IPS-18c (cell line): ENCODE measurements around the gene OPN5.

ENCODE experiments used
- H3K4me3 ChIP-seq: 2 replicates; pipeline ENCODE4 v1.7.0; 2013; ENCODE audit warnings: low read depth, mild to moderate bottlenecking, low read length, moderate library complexity; ENCODE audit not compliant: insufficient read depth
- H3K9me3 ChIP-seq: one replicate; pipeline ENCODE4 v1.6.1; 2013; ENCODE audit warnings: mild to moderate bottlenecking, low read length, moderate library complexity; ENCODE audit not compliant: control insufficient read depth, insufficient read depth

Gene OPN5

GRCh38 chr6:47780510-47781356 lies 1.1 kb upstream of the OPN5 start:
- Histone ChIP-seq H3K4me3 (no peak overlapping the region), H3K9me3 (no peaks in the 10 kb centered on the region)

DNA sequence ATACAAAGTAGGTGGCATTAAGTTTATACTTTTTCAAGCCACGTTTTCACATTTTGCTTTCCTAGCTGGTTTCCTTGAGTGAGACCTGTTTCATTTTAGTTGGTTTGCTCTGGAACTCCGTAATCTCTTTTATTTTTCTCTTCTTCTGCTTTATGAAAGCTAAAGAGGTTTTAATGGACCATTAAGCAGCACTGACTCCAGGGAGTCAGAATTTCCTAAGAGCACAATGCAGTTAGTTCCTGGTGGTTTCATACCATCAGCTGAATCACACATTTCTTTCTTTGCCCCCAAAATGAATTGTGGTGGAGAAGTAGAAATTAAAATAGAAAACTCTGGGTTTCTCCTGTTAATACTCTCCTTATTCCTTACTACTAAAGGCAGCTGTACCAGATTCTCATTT lies 3.4 kb downstream of the OPN5 start:
- no peaks in the 10 kb centered on the region for H3K9me3 ChIP-seq
- no peak overlapping the region for H3K4me3 ChIP-seq

GRCh38 chr6:47787620-47788497 lies 6.0 kb downstream of the OPN5 start:
- Histone ChIP-seq H3K4me3 (no peak overlapping the region), H3K9me3 (no peaks in the 10 kb centered on the region)

- Histone ChIP-seq H3K4me3 (no peak overlapping the region), H3K9me3 (no peaks in the 10 kb centered on the region)
Measured at GRCh38 chr6:47788498-47788884, 6.7 kb downstream of the OPN5 start.

DNA sequence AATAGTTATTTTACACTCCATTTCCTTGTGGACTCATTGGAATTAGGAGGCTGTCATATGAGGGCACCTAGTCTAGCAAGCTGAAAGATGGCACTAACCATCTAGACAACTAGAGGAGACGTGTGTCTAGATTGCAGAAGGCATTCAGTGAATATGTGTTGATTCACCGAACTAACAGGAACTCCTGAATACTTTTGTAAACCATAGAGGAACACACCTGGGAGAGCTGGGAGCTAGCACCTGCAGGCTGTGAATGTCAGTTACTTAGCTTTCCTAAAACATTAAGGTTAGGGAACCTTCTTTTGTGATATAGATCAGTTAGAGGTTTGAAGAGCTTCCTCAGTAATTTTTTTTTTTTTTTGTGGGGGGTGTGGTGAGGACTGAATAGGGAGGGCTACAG lies 7.7 kb downstream of the OPN5 start:
- no peaks in the 10 kb centered on the region for H3K9me3 ChIP-seq

DNA sequence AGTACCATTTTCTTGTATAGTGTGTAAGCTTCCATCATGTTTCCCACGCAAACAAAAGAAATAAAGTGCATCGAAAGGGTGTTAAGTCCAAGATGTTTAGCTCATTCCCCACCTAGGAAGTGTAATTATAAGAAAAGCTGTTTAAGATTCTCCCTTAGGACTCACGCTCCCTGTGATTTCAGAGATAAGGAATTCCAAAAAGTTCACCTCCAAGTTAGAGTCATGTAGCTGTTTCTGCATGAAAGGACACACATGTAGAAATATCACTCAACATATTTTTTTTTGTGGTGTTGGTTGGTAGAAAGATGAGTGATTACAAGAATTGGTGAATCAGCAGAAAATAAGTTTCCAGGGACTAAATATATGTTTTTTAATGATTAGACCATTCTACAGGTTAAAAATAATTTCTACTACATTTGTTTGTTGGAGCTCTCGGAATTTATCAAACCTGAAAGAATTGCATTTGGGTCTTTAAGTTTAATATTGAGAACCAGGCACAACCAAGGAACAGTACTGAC lies 10.4 kb downstream of the OPN5 start:
- Histone ChIP-seq H3K9me3 (no peaks in the 10 kb centered on the region), H3K4me3 (no peak overlapping the region)

More for the DNA sequence above, 7.7 kb downstream of the OPN5 start:
- no peak overlapping the region for H3K4me3 ChIP-seq

- Histone ChIP-seq H3K9me3 (no peaks in the 10 kb centered on the region), H3K4me3 (no peak overlapping the region)
Measured at GRCh38 chr6:47794577-47795135, 12.8 kb downstream of the OPN5 start.

- no peak overlapping the region for H3K4me3 ChIP-seq
- no peaks in the 10 kb centered on the region for H3K9me3 ChIP-seq
Measured at GRCh38 chr6:47801984-47802383, 20.2 kb downstream of the OPN5 start.

DNA sequence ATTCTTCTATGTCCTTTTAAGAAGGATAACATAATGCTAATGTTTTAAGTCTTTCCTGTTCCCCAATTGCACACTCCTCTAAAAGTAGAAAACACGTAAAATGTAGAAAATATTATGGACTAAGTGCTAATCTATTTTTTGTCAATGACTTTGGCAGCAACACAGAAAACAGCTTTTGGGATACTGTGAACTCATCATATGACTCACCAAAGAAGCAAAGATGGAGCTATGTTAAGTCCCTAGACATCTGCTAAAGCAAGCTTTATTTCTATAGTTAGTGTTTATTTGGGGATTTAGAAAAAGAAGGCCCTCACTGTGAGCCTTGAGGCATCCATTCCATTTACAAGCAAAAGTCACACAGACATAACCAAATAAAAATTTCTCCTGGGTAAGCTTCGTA lies 23.0 kb downstream of the OPN5 start:
- Histone ChIP-seq H3K4me3 (no peak overlapping the region), H3K9me3 (no peaks in the 10 kb centered on the region)

- no peaks in the 10 kb centered on the region for H3K9me3 ChIP-seq
- no peak overlapping the region for H3K4me3 ChIP-seq
Measured at GRCh38 chr6:47809873-47810272, 28.0 kb downstream of the OPN5 start.

DNA sequence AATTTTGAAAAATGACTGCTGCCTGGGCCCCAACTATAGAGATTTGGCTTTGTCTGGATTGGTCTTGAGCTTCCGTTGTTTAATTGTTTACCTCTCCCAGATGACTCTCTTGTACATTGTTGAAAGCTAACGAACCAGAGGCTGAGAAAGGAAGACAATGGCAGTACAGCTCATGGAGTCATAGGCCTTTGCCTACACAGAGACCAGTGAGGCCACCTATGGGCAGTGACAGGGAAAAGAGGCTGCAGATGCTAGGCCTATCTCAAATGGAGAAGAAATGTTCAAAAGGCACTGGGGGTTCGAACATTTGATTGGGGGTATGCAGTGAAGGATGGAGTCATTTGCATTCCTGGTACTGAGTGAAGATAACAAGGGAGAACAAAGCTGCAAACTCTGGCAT lies 29.1 kb downstream of the OPN5 start:
- Histone ChIP-seq H3K9me3 (no peaks in the 10 kb centered on the region), H3K4me3 (no peak overlapping the region)

- Histone ChIP-seq H3K9me3 (no peaks in the 10 kb centered on the region), H3K4me3 (no peak overlapping the region)
Measured at GRCh38 chr6:47811443-47811842, 29.6 kb downstream of the OPN5 start.

GRCh38 chr6:47817749-47818148 lies 35.9 kb downstream of the OPN5 start:
- Histone ChIP-seq H3K9me3 (no peaks in the 10 kb centered on the region), H3K4me3 (no peak overlapping the region)

GRCh38 chr6:47819461-47819860 lies 37.6 kb downstream of the OPN5 start:
- H3K4me3 ChIP-seq = no peak overlapping the region
- no peaks in the 10 kb centered on the region for H3K9me3 ChIP-seq

- Histone ChIP-seq H3K9me3 (no peaks in the 10 kb centered on the region), H3K4me3 (no peak overlapping the region)
Measured at GRCh38 chr6:47822856-47823554, 41.2 kb downstream of the OPN5 start.

- no peaks in the 10 kb centered on the region for H3K9me3 ChIP-seq
- no peak overlapping the region for H3K4me3 ChIP-seq
Measured at GRCh38 chr6:47832386-47833100, 50.7 kb downstream of the OPN5 start.

DNA sequence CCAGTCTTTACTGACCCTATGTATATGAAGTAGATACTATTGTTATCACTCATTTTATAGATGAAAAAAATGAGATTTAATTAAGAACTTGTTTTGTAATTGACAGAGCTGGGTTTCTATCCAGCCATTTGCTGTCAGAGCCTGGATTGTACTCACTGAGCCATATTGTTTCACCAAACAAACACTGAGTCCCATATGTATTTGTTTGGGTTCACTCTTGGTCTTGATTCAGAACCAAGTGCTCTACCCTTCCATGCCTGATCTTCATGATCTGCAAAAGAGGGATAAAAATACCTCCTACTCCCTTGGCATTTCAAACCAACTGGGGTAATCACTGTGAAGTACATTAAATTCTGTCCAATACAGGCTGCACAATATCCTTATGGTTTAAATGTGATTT lies 52.4 kb downstream of the OPN5 start:
- no peaks in the 10 kb centered on the region for H3K9me3 ChIP-seq
- H3K4me3 ChIP-seq = no peak overlapping the region
